IPS-18a (cell line): ENCODE results near the gene CNTNAP1.
"Not testable (repeated sequence)": the region's sequence is repeated elsewhere in the genome, so short reads cannot be mapped to it uniquely, and the experiment has no call there.

Experiments
- H3K27ac ChIP-seq: one replicate; pipeline ENCODE4 v1.5.1; 2013; ENCODE audit warnings: low read length
- H3K27me3 ChIP-seq: one replicate; pipeline ENCODE4 v1.6.1; 2013; ENCODE audit warnings: mild to moderate bottlenecking, low read length; ENCODE audit not compliant: control insufficient read depth, insufficient read depth
- H3K36me3 ChIP-seq: one replicate; pipeline ENCODE4 v1.6.1; 2013; ENCODE audit warnings: low read depth, low read length; ENCODE audit not compliant: control insufficient read depth
- H3K4me1 ChIP-seq: one replicate; pipeline ENCODE4 v1.6.1; 2013; ENCODE audit warnings: low read depth, low read length; ENCODE audit not compliant: control insufficient read depth
- H3K4me3 ChIP-seq: one replicate; pipeline ENCODE4 v1.5.1; 2013; ENCODE audit warnings: low read length
- H3K9ac ChIP-seq: one replicate; pipeline ENCODE4 v1.6.1; 2013; ENCODE audit warnings: mild to moderate bottlenecking, low read length, moderate library complexity
- H3K9me3 ChIP-seq: one replicate; pipeline ENCODE4 v1.6.1; 2013; ENCODE audit warnings: low read depth, low read length; ENCODE audit not compliant: control insufficient read depth

The CNTNAP1 gene

DNA sequence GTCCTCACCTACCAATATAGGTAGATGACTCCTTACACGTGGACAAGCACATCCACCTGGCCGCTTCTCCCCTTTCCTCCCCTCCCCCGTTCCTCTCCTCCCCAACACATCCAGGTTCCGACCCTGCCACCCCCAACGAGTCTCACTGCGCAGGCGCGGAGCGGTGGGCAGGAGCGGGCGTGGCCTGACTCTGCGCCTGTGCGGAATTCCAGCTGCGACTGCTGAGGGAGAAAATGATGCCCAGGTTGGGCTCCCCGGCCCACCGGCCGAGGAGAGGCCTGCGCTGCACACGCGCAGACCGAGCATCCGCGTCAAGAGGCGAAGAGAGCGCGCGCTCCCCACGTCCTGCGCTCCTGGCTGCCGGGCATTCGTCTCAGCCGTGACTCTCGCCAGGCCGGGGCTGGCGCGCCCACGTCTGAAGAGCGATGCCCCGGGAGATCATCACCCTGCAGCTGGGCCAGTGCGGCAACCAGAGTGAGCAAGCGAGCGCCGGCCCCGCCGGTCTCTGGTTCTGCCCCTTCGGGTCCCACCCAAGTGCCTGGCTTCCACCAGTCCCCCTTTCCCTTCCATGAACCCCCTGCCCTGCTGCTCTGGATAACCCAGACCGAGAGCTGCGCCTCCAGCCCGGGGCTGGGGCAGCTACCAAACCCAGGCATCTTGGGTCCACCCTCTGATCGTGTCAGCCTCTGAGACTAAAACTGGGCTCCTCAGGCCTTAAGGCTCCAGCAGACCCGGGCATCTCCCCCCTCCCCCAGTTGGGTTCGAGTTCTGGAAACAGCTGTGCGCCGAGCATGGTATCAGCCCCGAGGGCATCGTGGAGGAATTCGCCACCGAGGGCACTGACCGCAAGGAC lies 23.0 kb upstream of the CNTNAP1 start, which contains the start of gene TUBG2:
TUBG2 (plus strand) TSS at position 206 of the 853 bp plus-strand sequence; CDS start at position 426, 220 bp downstream.
- H3K36me3 ChIP-seq: peaks cover 4% of the 10 kb centered on the region

DNA sequence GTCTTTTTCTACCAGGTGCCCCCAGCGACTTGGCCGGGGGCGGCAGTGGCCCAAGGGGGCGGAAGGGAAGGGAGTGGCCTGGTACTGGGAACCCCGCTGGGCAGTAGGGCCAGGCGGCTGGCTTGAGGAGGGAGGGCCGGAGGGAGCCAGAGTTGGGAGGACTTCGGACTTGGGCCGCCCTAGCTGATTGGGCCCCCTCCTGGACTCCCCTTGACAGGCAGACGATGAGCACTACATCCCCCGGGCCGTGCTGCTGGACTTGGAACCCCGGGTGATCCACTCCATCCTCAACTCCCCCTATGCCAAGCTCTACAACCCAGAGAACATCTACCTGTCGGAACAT lies 22.4 kb upstream of the CNTNAP1 start:
- H3K9me3 ChIP-seq, H3K27me3 ChIP-seq, H3K4me1 ChIP-seq, H3K36me3 ChIP-seq, H3K27ac ChIP-seq: not testable (repeated sequence)
- Histone ChIP-seq H3K9ac (peak overlapping the region; percentile 43), H3K4me3 (peak overlapping the region; percentile 76)

More for the DNA sequence above, 23.0 kb upstream of the CNTNAP1 start, which contains the start of gene TUBG2:
- Histone ChIP-seq H3K4me3 (peak within 1 kb of the TSS; percentile 76), H3K4me1 (peaks cover 7% of the 10 kb centered on the region), H3K27ac (no peak within 1 kb of the TSS), H3K9ac (peak within 1 kb of the TSS; percentile 43), H3K9me3 (no peaks in the 10 kb centered on the region), H3K27me3 (no peaks in the 10 kb centered on the region)

DNA sequence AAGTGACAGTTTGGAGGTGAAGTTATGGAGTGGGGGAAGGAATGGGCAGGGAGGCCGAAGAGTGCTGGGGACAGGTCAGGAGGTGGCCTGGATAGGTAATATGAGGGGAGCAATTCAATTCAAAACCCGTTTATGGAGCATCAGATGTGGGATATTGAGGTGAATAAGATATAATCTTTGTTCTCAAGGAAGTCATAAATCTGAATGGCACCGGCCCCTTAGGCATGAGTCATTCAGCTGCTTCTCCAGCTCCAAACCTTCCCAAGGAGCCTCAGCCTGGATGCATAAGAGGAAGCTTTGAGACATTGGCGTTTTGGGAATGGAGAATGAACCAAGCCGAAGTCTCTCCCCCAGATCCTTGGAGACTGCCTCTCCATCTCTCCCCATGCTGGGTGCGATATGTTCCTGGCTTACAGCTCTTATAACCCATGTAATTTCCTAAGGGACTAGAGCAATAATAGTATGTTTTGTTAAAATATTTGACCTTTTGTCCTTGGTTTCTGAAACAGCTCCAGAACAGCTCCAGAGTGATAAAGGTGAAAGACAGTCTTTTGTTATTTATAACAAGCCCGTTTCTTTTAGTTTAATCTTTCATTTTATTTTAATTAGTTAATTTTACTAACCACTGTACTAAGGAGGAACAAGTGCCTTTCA lies 21.5 kb upstream of the CNTNAP1 start:
- Histone ChIP-seq H3K9ac (no peak overlapping the region), H3K27ac (no peak overlapping the region), H3K4me3 (peak overlapping the region; percentile 6), H3K9me3 (no peaks in the 10 kb centered on the region), H3K4me1 (peaks cover 7% of the 10 kb centered on the region), H3K27me3 (no peaks in the 10 kb centered on the region), H3K36me3 (peaks cover 4% of the 10 kb centered on the region)

DNA sequence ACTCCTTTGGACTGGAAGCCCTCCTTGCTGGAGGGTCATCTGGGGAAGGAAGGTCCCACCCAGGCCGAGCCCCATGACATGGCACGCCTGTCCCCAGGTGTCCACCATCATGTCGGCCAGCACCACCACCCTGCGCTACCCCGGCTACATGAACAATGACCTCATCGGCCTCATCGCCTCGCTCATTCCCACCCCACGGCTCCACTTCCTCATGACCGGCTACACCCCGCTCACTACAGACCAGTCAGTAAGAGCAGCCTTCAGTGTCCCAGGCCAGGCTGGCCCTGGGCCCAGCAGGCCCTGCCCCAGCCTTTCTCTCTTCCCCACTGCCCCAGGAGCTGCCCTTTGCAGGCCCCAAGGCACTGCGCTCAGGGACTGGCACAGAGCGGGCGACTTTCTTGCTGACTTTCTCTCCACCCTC lies 16.7 kb upstream of the CNTNAP1 start:
- Histone ChIP-seq H3K9ac (no peak overlapping the region), H3K9me3 (no peaks in the 10 kb centered on the region), H3K27me3 (peaks cover 15% of the 10 kb centered on the region), H3K4me3 (no peak overlapping the region), H3K27ac (no peak overlapping the region), H3K36me3 (peaks cover 9% of the 10 kb centered on the region), H3K4me1 (peaks cover 7% of the 10 kb centered on the region)

DNA sequence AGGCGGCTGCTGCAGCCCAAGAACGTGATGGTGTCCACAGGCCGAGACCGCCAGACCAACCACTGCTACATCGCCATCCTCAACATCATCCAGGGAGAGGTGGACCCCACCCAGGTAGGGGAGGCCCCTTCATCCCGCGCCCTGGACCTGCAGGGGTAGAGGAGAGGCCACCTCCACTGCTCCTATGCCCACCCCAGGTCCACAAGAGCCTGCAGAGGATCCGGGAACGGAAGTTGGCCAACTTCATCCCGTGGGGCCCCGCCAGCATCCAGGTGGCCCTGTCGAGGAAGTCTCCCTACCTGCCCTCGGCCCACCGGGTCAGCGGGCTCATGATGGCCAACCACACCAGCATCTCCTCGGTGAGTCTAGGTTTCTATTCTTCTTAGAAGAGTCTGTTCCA lies 16.2 kb upstream of the CNTNAP1 start:
- H3K9me3 ChIP-seq, H3K27ac ChIP-seq, H3K4me3 ChIP-seq, H3K4me1 ChIP-seq, H3K9ac ChIP-seq, H3K36me3 ChIP-seq: not testable (repeated sequence)
- peaks cover 20% of the 10 kb centered on the region for H3K27me3 ChIP-seq

DNA sequence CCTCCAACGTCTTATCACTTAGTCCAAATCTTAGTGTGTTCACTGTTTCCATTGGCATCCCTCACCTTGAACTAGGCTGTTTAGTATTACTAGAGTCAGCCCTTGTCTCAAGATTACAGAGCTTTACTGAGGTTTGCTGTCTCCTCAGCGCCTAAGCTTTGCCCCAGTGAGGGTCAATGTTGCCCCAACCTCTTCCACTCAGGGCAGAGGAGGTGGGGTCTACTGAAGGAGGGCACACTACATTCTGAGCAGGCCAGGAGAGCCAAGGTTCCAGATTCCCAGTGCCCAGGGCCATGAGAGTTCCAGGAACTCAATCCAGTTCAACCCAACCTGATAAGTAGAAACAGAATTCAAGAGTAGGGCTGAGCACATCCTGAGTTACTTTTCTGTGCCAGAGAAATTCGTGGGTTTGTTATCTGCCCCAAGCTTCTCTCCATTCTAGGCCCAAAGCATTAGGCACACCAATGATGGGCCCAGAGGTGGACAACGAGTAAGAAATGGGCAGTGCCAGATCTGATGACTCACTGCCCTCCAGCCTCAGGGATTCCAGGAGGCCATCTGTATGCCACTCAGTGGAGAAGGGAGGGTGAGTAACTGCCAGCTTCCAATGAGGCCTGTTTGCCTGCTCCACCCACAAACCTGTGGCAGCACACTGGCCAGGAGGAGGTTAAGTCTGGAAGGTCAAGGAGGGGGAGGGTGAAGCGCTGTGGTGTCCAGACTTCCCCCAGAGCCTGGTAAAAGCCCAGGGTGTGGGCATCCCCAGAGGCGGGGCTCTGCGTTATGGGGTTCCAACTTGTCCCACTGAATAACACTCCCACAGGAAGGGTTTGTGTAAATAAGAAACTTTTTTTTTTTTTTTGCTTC lies 15.0 kb upstream of the CNTNAP1 start:
- no peak overlapping the region for H3K4me3 ChIP-seq
- H3K36me3 ChIP-seq: peaks cover 5% of the 10 kb centered on the region
- peaks cover 16% of the 10 kb centered on the region for H3K4me1 ChIP-seq
- no peak overlapping the region for H3K27ac ChIP-seq
- H3K9me3 ChIP-seq: no peaks in the 10 kb centered on the region
- no peak overlapping the region for H3K9ac ChIP-seq
- peaks cover 32% of the 10 kb centered on the region for H3K27me3 ChIP-seq

DNA sequence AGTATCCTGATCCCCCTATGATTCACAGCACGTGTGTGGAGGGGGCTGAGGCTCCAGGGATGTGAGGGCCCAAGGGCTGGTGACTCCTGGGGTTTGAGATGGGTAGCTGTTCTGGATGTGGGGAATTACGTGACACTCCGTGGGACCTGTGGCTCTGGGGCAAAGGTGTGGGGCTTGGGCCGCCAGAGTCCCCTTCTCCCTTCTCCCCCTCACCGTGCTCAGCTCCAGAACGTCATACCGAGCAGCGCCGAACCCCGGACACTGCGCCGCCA lies 12.7 kb upstream of the CNTNAP1 start:
- peaks cover 24% of the 10 kb centered on the region for H3K4me1 ChIP-seq
- peaks cover 5% of the 10 kb centered on the region for H3K36me3 ChIP-seq
- no peak overlapping the region for H3K27ac ChIP-seq
- no peaks in the 10 kb centered on the region for H3K9me3 ChIP-seq
- H3K9ac ChIP-seq: no peak overlapping the region
- H3K27me3 ChIP-seq: peaks cover 56% of the 10 kb centered on the region
- H3K4me3 ChIP-seq: peak overlapping the region; percentile 51

DNA sequence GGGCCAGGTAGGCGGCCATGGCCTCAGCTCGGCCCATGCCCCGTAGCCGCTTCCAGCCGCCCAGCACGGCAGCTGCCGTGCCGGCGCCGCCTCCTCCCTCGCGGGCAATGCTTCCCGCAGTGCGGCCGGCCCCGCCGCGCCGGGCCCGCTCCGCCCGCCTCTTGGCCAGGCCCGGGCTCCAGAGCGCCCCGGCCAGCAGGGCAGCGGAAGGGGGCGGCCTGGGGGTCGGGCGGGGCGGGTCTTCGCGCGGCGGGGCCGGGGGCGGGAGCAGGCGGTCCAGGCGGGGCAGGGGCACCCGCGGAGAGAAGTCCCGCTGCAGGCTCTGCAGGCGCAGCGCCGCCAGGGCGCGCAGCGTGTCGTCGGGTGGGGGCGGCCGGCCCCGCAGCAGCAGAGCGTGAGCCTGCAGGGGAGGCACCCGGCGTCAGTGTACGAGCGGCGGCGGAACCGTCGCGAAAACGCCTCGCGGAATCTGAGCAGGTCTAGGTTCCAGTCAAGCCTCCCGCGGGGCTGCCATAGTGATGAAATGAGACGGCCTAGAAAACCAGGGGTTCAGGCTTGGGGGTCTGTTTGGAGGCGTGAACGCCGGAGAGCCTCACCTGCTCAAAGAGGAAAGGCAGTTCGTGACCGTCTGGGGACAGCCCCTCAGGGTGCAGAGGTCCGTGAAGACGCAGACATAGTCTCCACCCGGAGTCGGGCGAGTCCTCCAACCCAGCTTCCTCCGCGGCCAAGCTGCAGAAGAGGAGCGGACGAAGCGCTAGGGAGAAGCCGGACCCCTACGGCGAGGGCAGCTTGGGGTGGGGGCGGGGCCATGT lies 12.1 kb upstream of the CNTNAP1 start:
- Histone ChIP-seq H3K4me1 (peaks cover 25% of the 10 kb centered on the region), H3K4me3 (peak overlapping the region; percentile 66), H3K27ac (no peak overlapping the region), H3K9me3 (no peaks in the 10 kb centered on the region), H3K36me3 (peaks cover 5% of the 10 kb centered on the region), H3K9ac (no peak overlapping the region), H3K27me3 (peaks cover 61% of the 10 kb centered on the region)

DNA sequence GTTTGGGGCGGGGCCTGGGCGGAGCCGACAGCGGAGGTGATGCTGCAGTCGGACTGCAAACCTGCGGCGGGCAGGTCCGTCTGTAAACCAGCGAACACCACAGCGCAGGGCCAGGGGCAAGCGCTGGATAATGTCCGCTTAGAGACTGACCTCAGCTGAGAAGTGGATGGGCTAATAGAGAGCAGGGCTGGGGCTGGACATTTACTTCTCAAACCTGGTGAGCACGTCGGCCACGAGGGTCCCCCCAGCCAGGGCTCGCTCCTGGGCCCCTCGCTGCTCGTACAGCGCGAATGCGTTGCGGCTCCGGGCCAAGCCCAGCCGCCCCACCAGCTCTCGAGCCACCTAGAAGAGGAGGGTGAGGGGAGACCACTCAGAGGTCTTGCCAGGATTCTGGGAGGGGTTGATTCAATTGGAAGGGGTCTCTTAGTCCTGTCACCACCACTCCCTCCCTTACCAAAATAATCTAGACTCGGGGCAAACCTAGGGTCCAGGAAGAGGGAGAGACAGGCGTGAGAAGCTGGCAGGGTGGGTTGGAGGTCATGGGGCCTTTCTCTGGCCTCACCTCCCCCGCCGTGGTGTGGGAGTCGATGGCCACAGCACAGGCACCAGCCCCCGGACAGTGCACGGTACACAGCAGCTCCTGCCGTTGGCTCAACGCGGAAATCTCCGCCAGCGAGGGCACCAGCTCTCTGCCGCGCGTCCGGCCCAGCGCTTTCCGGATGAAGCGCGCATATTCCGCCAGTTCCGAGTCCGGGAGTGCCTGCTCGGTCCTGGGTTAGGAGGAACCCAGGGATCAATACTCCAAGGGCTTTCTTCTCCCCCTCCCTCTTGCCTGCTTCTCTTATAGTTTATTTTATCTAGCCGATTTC lies 11.3 kb upstream of the CNTNAP1 start:
- Histone ChIP-seq H3K4me1 (peaks cover 25% of the 10 kb centered on the region), H3K27ac (no peak overlapping the region), H3K9ac (no peak overlapping the region), H3K36me3 (peaks cover 5% of the 10 kb centered on the region), H3K9me3 (no peaks in the 10 kb centered on the region), H3K4me3 (peak overlapping the region; percentile 66), H3K27me3 (peaks cover 69% of the 10 kb centered on the region)

DNA sequence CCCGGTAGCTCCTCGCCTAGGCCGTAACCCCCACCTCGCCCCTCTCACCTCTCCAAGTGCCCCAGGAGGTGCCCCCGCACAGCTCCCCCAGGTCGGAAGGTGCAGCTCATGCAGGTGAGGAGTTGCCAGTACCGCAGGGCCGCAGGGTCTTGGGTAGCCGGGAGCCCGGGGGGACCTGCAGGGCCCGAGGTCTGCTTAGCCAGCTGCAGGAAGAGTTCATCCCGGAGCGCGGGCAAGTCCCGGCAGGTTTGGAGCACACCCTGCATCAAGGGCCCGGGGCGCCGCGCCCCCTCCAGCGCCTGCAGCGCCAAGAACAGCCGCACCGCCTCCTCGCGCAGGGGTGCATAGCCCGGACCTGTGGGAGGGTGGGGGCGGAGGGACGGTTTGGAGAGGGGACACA lies 10.3 kb upstream of the CNTNAP1 start:
- H3K9ac ChIP-seq: no peak overlapping the region
- no peaks in the 10 kb centered on the region for H3K9me3 ChIP-seq
- no peaks in the 10 kb centered on the region for H3K36me3 ChIP-seq
- peaks cover 75% of the 10 kb centered on the region for H3K27me3 ChIP-seq
- H3K4me1 ChIP-seq: peaks cover 25% of the 10 kb centered on the region
- no peak overlapping the region for H3K27ac ChIP-seq
- peak overlapping the region; percentile 66 for H3K4me3 ChIP-seq
